A549 (cell line): ENCODE data around the gene KRTAP19-5. TPM values are rescaled to one million over a fixed set of nuclear protein-coding genes. Genes with fewer than 3 reads are reported as not detected.
"Not testable (repeated sequence)": the region's sequence is repeated elsewhere in the genome, so short reads cannot be mapped to it uniquely, and the experiment has no call there.

Experiments used
- ATAC-seq, 2 experiments: fragments of 200-7000 bp in 1 of 2; fragments of >200 bp in 1 of 2; cut with Nextera tagmentation in 1 of 2; cut with Tn5 transposase in 1 of 2; 3 replicates each; pipeline versions ENCODE4 v1.8.0 to v1.9.1; 2018 to 2020; ENCODE audit warnings: mild to moderate bottlenecking in 1 of 2, moderate library complexity in 1 of 2
- CTCF ChIA-PET: fragments of 300-600 bp; sonication (Branson Sonifier 250); formaldehyde crosslinking; extraction: SDS; loops from one replicate; lab custom pipeline; 2021; ENCODE audit warnings: antibody characterized with exemption, inconsistent platforms; lab: Yijun Ruan, JAX
- POLR2A ChIA-PET: fragments of 350-600 bp; formaldehyde crosslinking; extraction: SDS; loops from one replicate; lab custom pipeline; 2021; ENCODE audit warnings: antibody characterized with exemption, inconsistent platforms; lab: Yijun Ruan, JAX
- DNase-seq, 2 experiments: peaks; one replicate each; pipeline versions ENCODE4 v3.0.0 to v3.0.0-alpha.2; 2011 to 2016; ENCODE audit warnings: low read depth in 1 of 2, low spot score in 1 of 2
- FAIRE-seq: peaks from 2 replicates; lab custom pipeline; 2011; peaks lifted over from hg19 to GRCh38; lab: Jason Lieb, UNC
- H3K27ac ChIP-seq, 2 experiments: fragments of >200 bp; sonication (Bioruptor Twin); formaldehyde crosslinking; 3 replicates each; pipeline ENCODE4 v1.5.1; 2016 to 2017
- H3K4me1 ChIP-seq: fragments of >200 bp; sonication (Bioruptor Twin); formaldehyde crosslinking; 3 replicates; pipeline ENCODE4 v1.6.1; 2016
- H3K4me2 ChIP-seq: fragments of >200 bp; sonication (Bioruptor Twin); formaldehyde crosslinking; 3 replicates; pipeline ENCODE4 v1.6.1; 2016
- H3K4me3 ChIP-seq: fragments of >200 bp; sonication (Bioruptor Twin); formaldehyde crosslinking; 3 replicates; pipeline ENCODE4 v1.5.1; 2016
- H3K9me3 ChIP-seq: fragments of >200 bp; sonication (Bioruptor Twin); formaldehyde crosslinking; 3 replicates; pipeline ENCODE4 v1.6.1; 2016
- BCL3 ChIP-seq: fragments of >200 bp; sonication (Bioruptor Twin); formaldehyde crosslinking; IDR thresholded peaks from 3 replicates; pipeline ENCODE4 v1.6.1; 2016
- BHLHE40 ChIP-seq: IDR thresholded peaks from 2 replicates; pipeline ENCODE4 v1.6.1; 2012; ENCODE audit warnings: low read depth, low read length, inconsistent platforms
- CBX2 ChIP-seq: fragments of 200-600 bp; sonication (generic); IDR thresholded peaks from 2 replicates; pipeline ENCODE4 v1.6.1; 2016; ENCODE audit warnings: low read depth, mild to moderate bottlenecking, borderline replicate concordance
- CBX8 ChIP-seq: fragments of 200-600 bp; sonication (generic); IDR thresholded peaks from 2 replicates; pipeline ENCODE4 v1.6.1; 2016
- CEBPB ChIP-seq, 2 experiments: fragments of >200 bp in 1 of 2; sonication (Bioruptor Twin) in 1 of 2; formaldehyde crosslinking in 1 of 2; IDR thresholded peaks; 2 replicates each; pipeline ENCODE4 v1.6.1; 2012 to 2016
- CHD2 ChIP-seq: fragments of 150-350 bp; IDR thresholded peaks from 2 replicates; pipeline ENCODE4 v1.6.1; 2014; ENCODE audit warnings: low read length; ENCODE audit not compliant: partially characterized antibody
- EHMT2 ChIP-seq: fragments of 200-600 bp; sonication (generic); IDR thresholded peaks from 2 replicates; pipeline ENCODE4 v1.6.1; 2016; ENCODE audit warnings: antibody characterized with exemption, low read depth, mild to moderate bottlenecking, moderate library complexity
- EP300 ChIP-seq, 2 experiments: fragments of >200 bp; sonication (Bioruptor Twin); formaldehyde crosslinking; IDR thresholded peaks; 2 replicates in 1 of 2; 3 replicates in 1 of 2; pipeline ENCODE4 v1.6.1; 2016 to 2017
- FOXS1 ChIP-seq: fragments of 250-450 bp; sonication (Bioruptor Pico); IDR thresholded peaks from 2 replicates; pipeline ENCODE4 v1.5.0; 2020; ENCODE audit warnings: mild to moderate bottlenecking, moderate library complexity
- HDAC2 ChIP-seq: fragments of 200-600 bp; sonication (generic); IDR thresholded peaks from 2 replicates; pipeline ENCODE4 v1.6.1; 2016
- HEYL ChIP-seq: fragments of 250-450 bp; sonication (Bioruptor Pico); IDR thresholded peaks from 2 replicates; pipeline ENCODE4 v1.8.0; 2021; ENCODE audit warnings: mild to moderate bottlenecking, moderate library complexity
- JUN ChIP-seq, 2 experiments: fragments of >200 bp; sonication (Bioruptor Twin); formaldehyde crosslinking; IDR thresholded peaks; 2 replicates in 1 of 2; 3 replicates in 1 of 2; pipeline ENCODE4 v1.6.1; 2016 to 2017
- KDM1A ChIP-seq: fragments of 200-600 bp; sonication (generic); IDR thresholded peaks from 2 replicates; pipeline ENCODE4 v1.6.1; 2016; ENCODE audit warnings: low read depth, mild to moderate bottlenecking
- MAFK ChIP-seq: fragments of 450-650 bp; IDR thresholded peaks from 2 replicates; pipeline ENCODE4 v1.6.1; 2014; ENCODE audit not compliant: partially characterized antibody
- MAZ ChIP-seq: fragments of 150-350 bp; IDR thresholded peaks from 2 replicates; pipeline ENCODE4 v1.6.1; 2014; ENCODE audit warnings: antibody characterized with exemption, low read depth, low read length, borderline replicate concordance
- MYC ChIP-seq: IDR thresholded peaks from 2 replicates; pipeline ENCODE4 v1.6.1; 2012; ENCODE audit warnings: mild to moderate bottlenecking, inconsistent platforms, low read length, improper control_type of control experiment, borderline replicate concordance
- NFE2L2 ChIP-seq: fragments of 150-350 bp; conservative IDR thresholded peaks from 2 replicates; pipeline ENCODE4 v1.6.1; 2014; ENCODE audit warnings: low read length
- NPAS2 ChIP-seq: fragments of 250-450 bp; sonication (Bioruptor Pico); IDR thresholded peaks from 2 replicates; pipeline ENCODE4 v1.8.0; 2022; ENCODE audit warnings: mild to moderate bottlenecking, moderate library complexity, borderline replicate concordance
- POLR2AphosphoS2 ChIP-seq: conservative IDR thresholded peaks from 2 replicates; pipeline ENCODE4 v1.6.1; 2012; ENCODE audit warnings: low read length, improper control_type of control experiment, inconsistent platforms
- RAD21 ChIP-seq, 2 experiments: fragments of >200 bp in 1 of 2; sonication (Bioruptor Twin) in 1 of 2; formaldehyde crosslinking in 1 of 2; IDR thresholded peaks in 1 of 2; conservative IDR thresholded peaks in 1 of 2; 2 replicates in 1 of 2; 3 replicates in 1 of 2; pipeline ENCODE4 v1.6.1; 2012 to 2018; ENCODE audit warnings: inconsistent platforms in 1 of 2
- RARB ChIP-seq: fragments of 250-450 bp; sonication (Bioruptor Pico); IDR thresholded peaks from 2 replicates; pipeline ENCODE4 v1.8.0; 2021; ENCODE audit warnings: mild to moderate bottlenecking, moderate library complexity
- RCOR1 ChIP-seq: fragments of 150-350 bp; IDR thresholded peaks from 2 replicates; pipeline ENCODE4 v1.6.1; 2014; ENCODE audit warnings: antibody characterized with exemption, low read length, low read depth
- RFX5 ChIP-seq: fragments of 450-650 bp; IDR thresholded peaks from 2 replicates; pipeline ENCODE4 v1.7.1; 2014; ENCODE audit warnings: antibody characterized with exemption, mild to moderate bottlenecking, moderate library complexity
- RNF2 ChIP-seq: fragments of 200-600 bp; sonication (generic); IDR thresholded peaks from 2 replicates; pipeline ENCODE4 v1.6.1; 2016; ENCODE audit warnings: low read depth, mild to moderate bottlenecking, antibody characterized with exemption, moderate library complexity, borderline replicate concordance
- SMC3 ChIP-seq: fragments of >200 bp; sonication (Bioruptor Twin); formaldehyde crosslinking; IDR thresholded peaks from 3 replicates; pipeline ENCODE4 v1.6.1; 2018; ENCODE audit warnings: inconsistent platforms
- TP53 ChIP-seq: fragments of 250-450 bp; sonication (Bioruptor Pico); IDR thresholded peaks from 2 replicates; pipeline ENCODE4 v1.5.0; 2021; ENCODE audit warnings: mild to moderate bottlenecking, moderate library complexity
- USF2 ChIP-seq: fragments of 450-650 bp; IDR thresholded peaks from 2 replicates; pipeline ENCODE4 v1.6.1; 2014; ENCODE audit warnings: antibody characterized with exemption
- ZNF302 ChIP-seq: fragments of 250-450 bp; sonication (Bioruptor Pico); IDR thresholded peaks from 2 replicates; pipeline ENCODE4 v1.9.0; 2021; ENCODE audit warnings: inconsistent platforms, mild to moderate bottlenecking, moderate library complexity
- ZSCAN20 ChIP-seq: fragments of 250-450 bp; sonication (Bioruptor Pico); IDR thresholded peaks from 2 replicates; pipeline ENCODE4 v1.8.0; 2022; ENCODE audit warnings: mild to moderate bottlenecking, moderate library complexity
- WGBS: methylation state at CpG from one replicate; pipeline ENCODE4 v1.1.6; 2017; ENCODE audit errors: missing lambda C conversion rate; 5-methylcytosine and 5-hydroxymethylcytosine counted together
- polyA plus RNA-seq, 4 experiments: library from polyadenylated mRNA; depleted of rRNA in 3 of 4; stranded (reverse); fragments of >200 nt; fragmentation: RNase III in 1 of 4; extraction: RNeasy Plus Mini Kit Qiagen cat#74134 plus additional on column Dnase treatment in 1 of 4; gene quantifications; 2 replicates in 3 of 4; 3 replicates in 1 of 4; pipeline ENCODE4 v1.2.3, GENCODE V29; 2011 to 2017
- TF ChIP-seq, protein P1 (sequence below): IDR thresholded peaks from 2 replicates; pipeline ENCODE4 v1.6.1; 2012
- TF ChIP-seq, protein P2 (sequence below): IDR thresholded peaks from 2 replicates; pipeline ENCODE4 v1.6.1; 2012

Gene KRTAP19-5
- polyA plus RNA-seq, 2 of the 4 experiments (the other 2 are of a cell fraction), result not detected

- TF ChIP-seq HEYL (CRISPR knock-in tag), result no peak
- no peak for TF ChIP-seq EHMT2
- no peak for TF ChIP-seq CHD2
Observed at GRCh38 chr21:30541764-30542163, 39.8 kb upstream of the KRTAP19-5 start, which contains the start of gene KRTAP19-6 (continued).

DNA sequence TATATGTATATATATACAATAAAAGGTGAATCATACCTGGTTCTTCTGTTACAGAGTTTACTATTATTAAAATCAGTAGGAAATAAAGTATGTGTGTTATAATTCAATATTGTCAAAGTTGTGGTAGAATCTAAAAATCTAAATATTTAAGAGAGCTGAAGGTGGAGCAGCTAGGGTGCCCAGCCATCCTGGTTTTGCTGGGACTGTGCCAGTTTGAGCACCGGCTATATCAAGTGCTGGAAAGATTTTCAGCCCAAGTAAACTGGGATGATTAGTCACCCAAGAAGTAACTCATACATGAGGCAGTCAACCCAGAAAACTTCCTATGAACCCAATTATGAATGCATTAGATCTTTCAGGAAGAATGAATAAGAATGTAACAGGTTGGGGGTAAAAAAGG lies 16.9 kb upstream of the KRTAP19-5 start:
- no peak for DNase-seq
- ChIA-PET CTCF (no interaction called here), POLR2A (no interaction called here)
- Histone ChIP-seq H3K4me3 (no peak overlapping the region), H3K4me2 (no peak overlapping the region), H3K9me3 (no peaks in the 10 kb centered on the region), H3K4me1 (no peaks in the 10 kb centered on the region), H3K27ac (no peak overlapping the region)
- no peak for FAIRE-seq
- no peak for ATAC-seq
- no peak for TF ChIP-seq CBX8
- no peak for TF ChIP-seq RAD21 (conservative IDR thresholded peaks at IDR 0.05 in 1 of 2, IDR thresholded peaks at IDR 0.05 in 1 of 2)
- no peak for TF ChIP-seq MAFK
- no peak for TF ChIP-seq CEBPB (IDR thresholded peaks at IDR 0.05)
- TF ChIP-seq HDAC2, result no peak
- no peak for TF ChIP-seq RNF2
- TF ChIP-seq RARB (CRISPR knock-in tag), result no peak
- TF ChIP-seq NPAS2 (CRISPR knock-in tag), result no peak
- TF ChIP-seq BCL3, result no peak
- TF ChIP-seq CHD2, result no peak
- TF ChIP-seq RFX5, result no peak
- TF ChIP-seq TP53 (CRISPR knock-in tag), result no peak
- no peak for TF ChIP-seq FOXS1 (CRISPR knock-in tag)
- WGBS, result 0% methylated on average over 1 of the region's 1 CpG

DNA sequence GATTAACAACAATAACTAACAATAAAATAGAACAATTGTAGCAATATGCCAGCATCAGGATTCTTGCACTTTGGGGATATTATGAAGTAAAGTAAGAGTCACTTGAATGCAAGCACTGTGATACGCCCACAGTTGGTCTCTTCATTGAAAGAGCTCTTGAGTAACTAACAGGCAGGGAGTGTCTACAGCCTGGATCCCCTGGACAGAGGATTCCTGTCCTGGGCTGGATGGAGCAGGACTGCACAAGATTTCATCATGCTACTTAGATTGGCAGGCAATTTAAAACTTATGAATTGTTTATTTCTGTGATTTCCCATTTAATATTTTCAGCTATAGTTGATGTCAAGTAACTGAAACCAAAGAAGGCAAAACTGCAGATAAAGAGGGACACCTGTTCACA lies 13.7 kb upstream of the KRTAP19-5 start:
- CTCF ChIA-PET, result interaction anchor here (0.8 kb wide), 1 partner anchor 17 kb away, joined by 3 read pairs; no protein-coding TSS in a partner anchor
- no peaks in the 10 kb centered on the region for H3K9me3 ChIP-seq
- ATAC-seq, result no peak
- TF ChIP-seq POLR2AphosphoS2 (no peak), EP300 (IDR thresholded peaks at IDR 0.05) (no peak), MYC (no peak), RARB (CRISPR knock-in tag) (no peak), BHLHE40 (no peak), NFE2L2 (no peak), SMC3 (no peak), JUN (IDR thresholded peaks at IDR 0.05) (no peak), USF2 (no peak), MAZ (no peak), ZNF302 (CRISPR knock-in tag) (no peak), BCL3 (no peak), KDM1A (no peak), FOXS1 (CRISPR knock-in tag) (no peak), ZSCAN20 (CRISPR knock-in tag) (no peak), CBX2 (no peak), RCOR1 (no peak)
- TF ChIP-seq, protein P1, sequence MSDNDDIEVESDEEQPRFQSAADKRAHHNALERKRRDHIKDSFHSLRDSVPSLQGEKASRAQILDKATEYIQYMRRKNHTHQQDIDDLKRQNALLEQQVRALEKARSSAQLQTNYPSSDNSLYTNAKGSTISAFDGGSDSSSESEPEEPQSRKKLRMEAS, result no peak
- TF ChIP-seq, protein P2, sequence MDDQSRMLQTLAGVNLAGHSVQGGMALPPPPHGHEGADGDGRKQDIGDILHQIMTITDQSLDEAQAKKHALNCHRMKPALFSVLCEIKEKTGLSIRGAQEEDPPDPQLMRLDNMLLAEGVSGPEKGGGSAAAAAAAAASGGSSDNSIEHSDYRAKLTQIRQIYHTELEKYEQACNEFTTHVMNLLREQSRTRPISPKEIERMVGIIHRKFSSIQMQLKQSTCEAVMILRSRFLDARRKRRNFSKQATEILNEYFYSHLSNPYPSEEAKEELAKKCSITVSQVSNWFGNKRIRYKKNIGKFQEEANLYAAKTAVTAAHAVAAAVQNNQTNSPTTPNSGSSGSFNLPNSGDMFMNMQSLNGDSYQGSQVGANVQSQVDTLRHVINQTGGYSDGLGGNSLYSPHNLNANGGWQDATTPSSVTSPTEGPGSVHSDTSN, result no peak
- TF ChIP-seq, all 56 proteins: peak for 0
- no peak overlapping the region for H3K27ac ChIP-seq
- no peak for DNase-seq
- no peak overlapping the region for H3K4me3 ChIP-seq
- no peak for FAIRE-seq
- POLR2A ChIA-PET, result no interaction called here
- WGBS, result 0% methylated on average over 1 of the region's 1 CpG
- H3K4me2 ChIP-seq, result no peak overlapping the region
- no peaks in the 10 kb centered on the region for H3K4me1 ChIP-seq

GRCh38 chr21:30505621-30506205 lies 3.8 kb upstream of the KRTAP19-5 start:
- POLR2A ChIA-PET, DNase-seq, H3K9me3 ChIP-seq, H3K27ac ChIP-seq, H3K4me1 ChIP-seq, H3K4me3 ChIP-seq, CTCF ChIA-PET, ATAC-seq, FAIRE-seq, H3K4me2 ChIP-seq: not testable (repeated sequence)
- 6% methylated on average over 4 of the region's 4 CpGs for WGBS
